Suppressor macrophage treated with lipopolysaccharide for 1 hour (primary cell): ENCODE data around the gene ALG14.
"Not testable (repeated sequence)": the region's sequence is repeated elsewhere in the genome, so short reads cannot be mapped to it uniquely, and the experiment has no call there.

Experiments
- DNase-seq, 3 donors: peaks; one replicate each; pipeline ENCODE4 v3.0.0-alpha.2; 2020 to 2022

Gene ALG14

GRCh38 chr1:95005584-95005983 is 67.2 kb downstream of the ALG14 start:
- no peak for DNase-seq

DNA sequence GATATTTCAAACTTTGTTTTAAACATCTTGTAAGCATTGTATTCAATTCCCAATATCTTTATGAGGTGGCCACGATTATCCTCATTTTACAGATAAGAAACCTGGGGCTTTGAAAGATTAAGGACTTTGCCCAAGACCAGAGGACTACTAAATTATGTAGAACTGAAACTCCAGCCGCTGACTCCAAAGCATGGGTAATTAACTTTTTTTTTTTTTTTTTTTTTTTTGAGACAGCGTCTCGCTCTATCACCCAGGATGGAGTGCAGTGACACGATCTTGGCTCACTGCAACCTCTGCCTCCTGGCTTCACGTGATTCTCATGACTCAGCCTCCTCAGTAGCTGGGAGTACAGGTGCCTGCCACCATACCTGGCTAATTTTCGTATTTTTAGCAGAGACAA is 68.7 kb downstream of the ALG14 start:
- DNase-seq: no peak

GRCh38 chr1:95003433-95003738 is 69.4 kb downstream of the ALG14 start:
- DNase-seq: no peak

- no peak for DNase-seq
These were observed 70.0 kb downstream of the ALG14 start for GRCh38 chr1:95002540-95003432.

DNA sequence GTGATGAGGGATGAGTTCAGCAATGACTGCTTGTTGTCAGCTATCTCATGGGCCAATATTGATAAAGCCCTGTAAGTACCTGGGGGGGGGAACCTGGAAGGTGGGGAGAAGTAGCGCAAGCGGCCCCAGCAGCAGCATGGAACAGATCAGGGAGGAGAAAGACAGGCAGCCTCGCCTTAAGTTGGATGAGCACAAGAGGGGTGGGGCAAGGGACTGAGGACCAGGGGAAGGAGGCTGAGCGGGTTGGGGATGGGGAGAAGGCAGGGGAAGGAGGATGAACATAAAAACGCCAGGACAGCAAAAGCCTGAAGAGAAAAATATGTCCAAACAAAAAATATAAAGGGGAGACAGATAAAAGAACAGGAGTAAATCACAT is 70.6 kb downstream of the ALG14 start:
- no peak for DNase-seq

GRCh38 chr1:94999456-95000131 is 73.2 kb downstream of the ALG14 start:
- no peak for DNase-seq

DNA sequence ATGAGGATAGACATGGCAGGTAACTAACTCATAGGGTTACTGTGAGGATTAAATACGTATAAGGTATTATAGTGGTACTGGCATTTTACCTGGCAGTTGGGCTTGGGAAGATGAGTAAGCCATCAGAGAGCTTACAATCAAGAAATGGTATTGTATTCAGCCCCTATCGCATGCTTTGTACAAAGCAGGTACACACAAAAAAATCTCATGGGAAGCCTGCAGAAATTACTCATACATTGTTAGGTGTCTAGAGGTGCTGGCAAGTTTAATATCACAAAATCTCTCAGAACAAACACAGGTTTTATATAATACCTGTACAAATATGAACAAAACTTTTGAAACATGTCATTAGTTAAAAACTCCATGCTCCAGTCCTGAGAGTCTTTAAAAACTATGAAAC is 74.0 kb downstream of the ALG14 start:
- no peak for DNase-seq

DNA sequence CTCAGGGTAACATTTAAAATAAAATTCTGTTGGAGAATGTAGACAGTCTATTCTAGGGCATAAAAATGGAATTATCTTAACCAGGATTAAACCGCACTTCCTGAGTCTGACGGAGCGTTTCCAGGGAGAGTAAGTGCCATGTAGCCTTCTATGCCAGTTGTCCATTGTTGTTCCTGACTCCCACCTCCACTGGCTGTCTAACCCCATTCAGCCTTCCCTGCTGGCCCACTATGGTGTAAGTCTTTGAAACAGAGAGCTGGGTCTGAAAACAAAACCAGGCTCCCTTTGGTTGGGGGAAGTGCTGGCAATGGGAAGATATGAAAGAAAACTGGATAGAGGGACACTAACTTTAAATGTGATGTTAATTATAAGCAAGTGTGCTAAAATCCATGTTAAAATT is 74.6 kb downstream of the ALG14 start:
- DNase-seq: no peak

DNA sequence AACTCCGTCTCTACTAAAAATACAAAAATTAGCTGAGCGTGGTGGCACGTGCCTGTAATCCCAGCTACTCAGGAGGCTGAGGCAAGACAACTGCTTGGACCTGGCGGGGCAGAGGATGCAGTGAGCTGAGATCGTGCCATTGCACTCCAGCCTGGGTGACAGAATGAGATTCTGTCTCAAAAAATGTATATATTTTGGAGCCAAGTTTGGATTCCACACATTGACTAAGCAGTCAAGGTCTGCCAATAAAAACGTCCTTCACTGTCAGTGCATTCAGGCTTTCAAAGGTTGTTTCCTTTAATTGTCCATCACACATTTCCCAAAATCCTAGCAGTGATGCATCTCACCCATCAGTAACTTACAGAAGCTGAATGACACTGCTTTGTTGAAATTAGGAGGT is 77.2 kb downstream of the ALG14 start:
- not testable (repeated sequence) for DNase-seq

- DNase-seq: no peak
These were observed 77.9 kb downstream of the ALG14 start for GRCh38 chr1:94994805-94995204.

DNA sequence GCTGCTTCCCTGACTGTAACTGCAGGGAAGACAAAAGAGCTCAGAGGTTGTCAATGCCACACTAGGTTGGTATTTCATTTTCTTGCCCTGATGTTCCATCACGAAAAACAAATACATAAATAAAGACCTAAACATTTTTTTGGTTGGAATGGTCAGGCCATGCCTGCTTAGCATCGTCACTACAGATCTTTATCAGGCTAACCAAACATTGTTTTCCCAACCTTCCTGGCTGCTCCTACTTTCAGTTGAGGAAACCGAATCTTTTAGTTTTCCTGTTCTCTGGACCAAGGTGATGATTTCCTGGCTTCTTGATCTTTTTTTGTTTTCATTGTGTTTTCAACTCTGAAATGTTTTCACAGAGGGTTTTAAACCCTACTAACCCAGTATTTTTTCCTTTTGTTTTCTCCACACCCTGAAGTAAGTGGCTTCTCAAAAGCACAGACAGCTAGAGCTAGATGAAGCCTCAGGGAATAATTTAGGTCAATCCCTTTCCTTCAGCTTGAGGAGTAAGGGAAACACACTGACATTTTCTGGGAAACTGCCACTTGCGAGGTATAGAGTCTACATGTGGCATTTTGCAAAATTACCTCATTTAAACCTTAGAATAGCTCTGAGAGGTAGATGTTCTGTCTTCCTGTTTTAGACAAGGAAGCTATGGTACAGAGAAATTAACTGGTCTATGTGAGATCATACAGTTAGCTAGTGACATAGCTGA is 78.7 kb downstream of the ALG14 start:
- no peak for DNase-seq

- no peak for DNase-seq
These were observed 79.7 kb downstream of the ALG14 start for GRCh38 chr1:94992863-94993563.

- no peak for DNase-seq
These were observed 80.6 kb downstream of the ALG14 start for GRCh38 chr1:94992161-94992560.

GRCh38 chr1:94989911-94990473 is 82.8 kb downstream of the ALG14 start:
- DNase-seq: no peak

- no peak for DNase-seq
These were observed 83.4 kb downstream of the ALG14 start for GRCh38 chr1:94989398-94989797.

DNA sequence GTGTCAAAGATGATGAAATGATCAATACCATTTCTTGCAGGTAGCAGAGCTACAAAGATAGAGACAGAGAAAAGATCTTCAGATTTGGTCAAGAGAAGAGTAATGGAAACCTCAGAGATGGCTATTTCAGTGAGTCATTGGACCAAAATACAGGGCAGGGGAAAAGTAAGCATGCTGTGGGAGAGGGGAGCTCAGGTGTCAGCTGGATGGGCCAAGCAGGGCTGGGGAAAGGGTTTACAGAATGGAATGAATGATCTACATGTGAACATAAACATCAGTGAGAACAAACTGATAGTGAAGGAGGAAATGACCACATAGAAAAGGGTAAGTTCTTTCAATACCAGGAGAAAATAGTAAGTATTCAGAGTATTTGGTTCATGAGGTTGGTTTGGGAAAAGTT is 84.4 kb downstream of the ALG14 start:
- DNase-seq: no peak

- no peak for DNase-seq
These were observed 86.0 kb downstream of the ALG14 start for GRCh38 chr1:94986783-94987182.

DNA sequence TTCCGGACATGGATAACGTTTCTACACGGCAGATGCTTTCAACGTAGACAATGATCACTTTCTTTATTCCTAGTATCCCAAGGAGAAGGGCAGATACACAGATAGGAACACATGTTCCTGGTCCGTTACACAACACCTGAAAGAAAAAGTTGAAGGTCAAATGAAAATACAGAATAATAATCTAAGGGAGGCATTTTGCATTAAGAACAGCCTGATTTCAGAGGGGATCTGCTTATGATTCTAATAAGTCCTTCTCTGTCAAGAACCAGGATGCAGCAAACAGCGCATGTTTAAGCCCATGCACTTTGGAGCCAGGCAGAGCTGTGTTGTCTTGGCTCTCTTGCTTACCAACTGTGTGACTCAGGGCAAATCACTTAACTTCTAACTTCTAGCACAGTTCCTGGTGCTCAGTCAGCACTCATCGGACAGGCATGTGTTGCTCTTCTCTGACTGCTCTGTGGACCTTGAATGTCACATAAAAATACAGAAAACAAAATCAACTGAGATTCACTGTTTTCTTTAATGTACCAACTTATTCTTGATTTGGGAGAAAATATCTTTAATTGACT is 89.5 kb downstream of the ALG14 start:
- DNase-seq: no peak

DNA sequence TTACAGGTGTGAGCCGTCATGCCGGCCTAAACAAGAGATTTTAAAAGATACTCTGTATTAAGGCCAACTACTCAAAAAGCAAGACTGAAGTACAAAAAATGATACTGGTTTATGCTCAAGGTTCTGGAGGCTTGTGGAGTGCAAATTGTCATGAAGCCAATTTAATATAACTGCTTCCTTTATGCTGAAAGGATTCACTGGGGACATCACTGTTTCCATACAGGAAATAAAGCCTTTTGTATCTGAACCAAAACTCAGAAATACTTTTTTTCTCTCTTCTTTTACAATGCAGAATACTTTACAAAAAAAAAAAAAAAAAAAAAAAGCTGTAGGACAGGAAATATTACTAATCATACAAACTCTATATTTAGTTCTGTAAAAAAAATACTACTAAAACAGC is 90.4 kb downstream of the ALG14 start:
- DNase-seq: no peak

- DNase-seq: no peak
These were observed 91.2 kb downstream of the ALG14 start for GRCh38 chr1:94981575-94981973.

- no peak for DNase-seq
These were observed 91.9 kb downstream of the ALG14 start for GRCh38 chr1:94980582-94981574.
